Epidermal melanocyte (primary cell): ENCODE data around the gene CRACR2A.

Source experiments
- DNase-seq: peaks from one replicate; pipeline ENCODE4 v3.0.0; 2011; ENCODE audit warnings: low spot score; ENCODE audit not compliant: insufficient read length

The CRACR2A gene

GRCh38 chr12:3565985-3566384, 186.9 kb downstream of the CRACR2A start:
- DNase-seq = no peak
